Psoas muscle (tissue), 8 donors: ENCODE data around the gene SP3. TPM values are rescaled to one million over a fixed set of nuclear protein-coding genes. Genes with fewer than 3 reads are reported as not detected.

ENCODE experiments used
- ATAC-seq, 4 donors: fragments of 200-7000 bp; cut with Tn5 transposase; one replicate each; pipeline ENCODE4 v1.9.1; 2020; ENCODE audit warnings: moderate library complexity in 3 of 4, mild to moderate bottlenecking in 2 of 4
- DNase-seq, 2 donors: peaks; one replicate each; pipeline ENCODE4 v3.0.0-alpha.2; 2020
- H3K27ac ChIP-seq: fragments of 200-600 bp; one replicate; pipeline ENCODE4 v1.8.0; 2022
- H3K27me3 ChIP-seq, 3 donors: fragments of 200-600 bp in 1 of 3; one replicate each; pipeline versions ENCODE4 v1.6.1 to v1.8.0; 2013 to 2022; ENCODE audit warnings: low read length in 2 of 3, mild to moderate bottlenecking in 2 of 3, moderate library complexity in 1 of 3; ENCODE audit not compliant: insufficient read depth in 3 of 3
- H3K36me3 ChIP-seq, 2 donors: fragments of 200-600 bp in 1 of 2; one replicate each; pipeline versions ENCODE4 v1.6.1 to v1.8.0; 2013 to 2022; ENCODE audit warnings: low read depth in 1 of 2, mild to moderate bottlenecking in 1 of 2, moderate library complexity in 1 of 2; ENCODE audit not compliant: insufficient read depth in 1 of 2
- H3K4me1 ChIP-seq: fragments of 200-600 bp; one replicate; pipeline ENCODE4 v1.8.0; 2022
- H3K4me3 ChIP-seq: fragments of 200-600 bp; one replicate; pipeline ENCODE4 v1.8.0; 2022; ENCODE audit warnings: mild to moderate bottlenecking
- H3K9me3 ChIP-seq: fragments of 200-600 bp; one replicate; pipeline ENCODE4 v1.8.0; 2022
- CTCF ChIP-seq: fragments of 200-600 bp; IDR thresholded peaks from one replicate; pipeline ENCODE4 v1.8.0; 2022; ENCODE audit warnings: antibody characterized with exemption
- WGBS, 3 donors: extraction: QIAGEN DNeasy Blood & Tissue Kit; methylation state at CpG; one replicate each; pipeline versions ENCODE4 v1.1.6 to v1.1.7; 2013; 5-methylcytosine and 5-hydroxymethylcytosine counted together
- intact Hi-C, 2 donors: fragments of 100-400 bp; cut with DNase I; formaldehyde crosslinking; loops; one replicate each; pipeline versions ENCODE4 v1.11.0 to v1.14.2; 2022
- polyA plus RNA-seq, 3 donors: library from polyadenylated mRNA; stranded (reverse); fragments of 200-250 nt; gene quantifications; one replicate each; pipeline ENCODE4 v1.2.3, GENCODE V29; 2013
- total RNA-seq, 4 donors: library from RNA; stranded (reverse); fragmentation: NEBNext Ultra II Directional in 2 of 4; extraction: Animal tissue kit (Norgen Biotek cat#: 25700) in 2 of 4; gene quantifications; one replicate each; pipeline versions ENCODE4 v1.2.1 to v1.2.4, GENCODE V29; 2021 to 2023
- donor health status: healthy with polysubstance abuse.
- donor health status: DM: no; HTN: no; CAD: no; lungs with moderate emphysema.
- donor health status: Bipolar disorder and iron deficiency.
- donor health status: healthy.
- donor health status: DM: yes; HTN: yes; CAD: no.
- donor health status: DM: no; HTN: no; CAD: no.
- donor health status: DM: no; HTN: no; CAD: no.
- donor health status: DM: yes; HTN: yes; CAD: no.

Gene SP3
- total and polyA plus RNA-seq, 7 donors: 13.9 to 52.0 (median 38.2) TPM

- H3K9me3 ChIP-seq: no peaks in the 10 kb centered on the region
- H3K36me3 ChIP-seq: peaks cover 8 to 21% of the 10 kb centered on the region in 2 donors
- no peak for TF ChIP-seq CTCF
- H3K4me3 ChIP-seq: no peak overlapping the region
- peaks cover 81% of the 10 kb centered on the region for H3K4me1 ChIP-seq
- intact Hi-C loops: no loop called here
- no peak for DNase-seq
- no peak overlapping the region for H3K27ac ChIP-seq
- 57 to 70% (median 67%) methylated on average over 4 of the region's 4 CpGs for WGBS, 3 donors
- ATAC-seq: no peak
- H3K27me3 ChIP-seq: no peaks in the 10 kb centered on the region
Measured at GRCh38 chr2:173958198-173958846, 6.9 kb downstream of the SP3 start.

GRCh38 chr2:173957517-173957916 lies 7.7 kb downstream of the SP3 start:
- TF ChIP-seq CTCF: no peak
- H3K36me3 ChIP-seq: peaks cover 8 to 21% of the 10 kb centered on the region in 2 donors
- H3K27me3 ChIP-seq: no peaks in the 10 kb centered on the region
- peaks cover 83% of the 10 kb centered on the region for H3K4me1 ChIP-seq
- DNase-seq (no peak), ATAC-seq (no peak)
- H3K4me3 ChIP-seq: no peak overlapping the region
- intact Hi-C loops: no loop called here
- H3K27ac ChIP-seq: no peak overlapping the region
- no peaks in the 10 kb centered on the region for H3K9me3 ChIP-seq
- 74 to 80% (median 80%) methylated on average over 2 of the region's 2 CpGs for WGBS, 3 donors

- no peak overlapping the region for H3K27ac ChIP-seq
- H3K9me3 ChIP-seq: no peaks in the 10 kb centered on the region
- H3K4me1 ChIP-seq: peaks cover 79% of the 10 kb centered on the region
- H3K27me3 ChIP-seq: no peaks in the 10 kb centered on the region
- WGBS, 3 donors: 55 to 63% (median 63%) methylated on average over 3 of the region's 3 CpGs
- peaks cover 8 to 21% of the 10 kb centered on the region in 2 donors for H3K36me3 ChIP-seq
- TF ChIP-seq CTCF: no peak
- ATAC-seq (no peak), DNase-seq (no peak)
- no peak overlapping the region for H3K4me3 ChIP-seq
- intact Hi-C loops: no loop called here
Measured at GRCh38 chr2:173956454-173956853, 8.7 kb downstream of the SP3 start.

GRCh38 chr2:173955867-173956266 lies 9.3 kb downstream of the SP3 start:
- 30 to 51% (median 31%) methylated on average over 2 of the region's 2 CpGs for WGBS, 3 donors
- intact Hi-C loops: no loop called here
- TF ChIP-seq CTCF: no peak
- no peaks in the 10 kb centered on the region for H3K9me3 ChIP-seq
- H3K4me3 ChIP-seq: no peak overlapping the region
- no peak overlapping the region for H3K27ac ChIP-seq
- ATAC-seq (no peak), DNase-seq (no peak)
- H3K4me1 ChIP-seq: peaks cover 83% of the 10 kb centered on the region
- no peaks in the 10 kb centered on the region for H3K27me3 ChIP-seq
- peaks cover 8 to 21% of the 10 kb centered on the region in 2 donors for H3K36me3 ChIP-seq

GRCh38 chr2:173955004-173955403 lies 10.2 kb downstream of the SP3 start:
- 77 to 82% (median 81%) methylated on average over 4 of the region's 4 CpGs for WGBS, 3 donors
- ATAC-seq (peak in 2 of 4 donors; percentile 42 to 44), DNase-seq (no peak)
- Histone ChIP-seq H3K9me3 (no peaks in the 10 kb centered on the region), H3K27me3 (no peaks in the 10 kb centered on the region), H3K4me3 (no peak overlapping the region), H3K27ac (no peak overlapping the region), H3K4me1 (peaks cover 81% of the 10 kb centered on the region), H3K36me3 (peaks cover 8 to 21% of the 10 kb centered on the region in 2 donors)
- no peak for TF ChIP-seq CTCF
- intact Hi-C loops: no loop called here
